ENCODE measurements around the gene SV2A.
A peak's percentile ranks its signal among the peaks of the same experiment; 100 is the strongest.

The SV2A gene

DNA sequence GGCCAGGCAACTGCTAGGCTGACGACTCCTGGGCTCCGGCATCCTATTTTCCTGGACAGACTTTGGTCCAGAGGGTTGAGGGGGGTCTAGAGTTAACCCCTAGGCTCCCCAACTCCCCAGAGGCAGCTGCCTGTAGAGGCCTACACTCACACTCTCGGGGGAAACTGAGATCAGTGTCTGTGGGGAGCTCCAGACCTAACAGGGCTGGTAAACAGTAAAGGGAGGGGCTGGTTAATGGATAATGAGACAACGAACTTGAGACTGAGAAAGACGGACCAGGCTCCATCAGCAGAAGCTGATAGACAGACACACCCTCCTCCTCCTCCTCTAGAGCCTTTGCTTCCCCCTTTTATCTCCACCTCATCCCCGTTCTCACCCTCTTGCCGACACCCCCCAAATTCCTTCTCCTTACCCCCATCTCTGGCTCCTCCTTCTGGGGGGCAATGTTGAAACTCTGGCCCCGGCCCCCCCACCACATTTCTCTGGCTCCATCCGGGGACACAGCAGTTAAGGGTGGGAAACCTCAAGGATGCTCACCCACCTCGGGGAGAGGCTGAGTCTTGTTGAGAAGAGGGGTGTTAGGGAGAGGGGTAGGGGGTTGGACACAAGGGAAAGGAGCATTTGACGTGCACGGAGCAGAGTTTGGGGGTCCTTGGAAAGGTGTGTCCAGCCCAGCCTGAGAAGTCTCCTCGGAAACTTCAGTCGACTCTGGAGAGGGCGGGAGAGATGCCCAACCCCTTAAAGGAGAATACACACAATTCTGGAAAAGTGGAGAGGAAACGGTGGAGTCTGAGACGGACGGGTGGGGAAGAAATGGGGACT is 18.7 kb upstream of the SV2A start, which contains the start of gene MTMR11:
Gene MTMR11, minus strand, starts transcription at position 710 of the 822 bp plus-strand sequence. Its CDS starts 232 bp downstream, at position 478.
- Histone ChIP-seq H3K9ac (ENCODE audit: low read length) (peak within 1 kb of the TSS; percentile 7; the same call in 1 of the 2 replicates), H3K79me2 (ENCODE audit: low read length) (no peaks in the 10 kb centered on the region), H3K4me3 (ENCODE audit: low read length) (peak within 1 kb of the TSS; percentile 49), H2AFZ (ENCODE audit: low read depth, low read length) (peak within 1 kb of the TSS; percentile 37), H4K20me1 (ENCODE audit: insufficient read depth, low read length) (no peaks in the 10 kb centered on the region), H3K9me3 (ENCODE audit: insufficient read depth, low read length) (no peaks in the 10 kb centered on the region), H3K36me3 (replicated peaks; ENCODE audit: low read depth, low read length) (no peaks in the 10 kb centered on the region), H3K4me1 (ENCODE audit: low read length) (peaks cover 28% of the 10 kb centered on the region), H3K27ac (ENCODE audit: low read length) (no peak within 1 kb of the TSS), H3K4me2 (ENCODE audit: low read length) (peak within 1 kb of the TSS; percentile 43), H3K27me3 (ENCODE audit: low read depth, low read length) (no peaks in the 10 kb centered on the region)
- TF ChIP-seq, protein P1, sequence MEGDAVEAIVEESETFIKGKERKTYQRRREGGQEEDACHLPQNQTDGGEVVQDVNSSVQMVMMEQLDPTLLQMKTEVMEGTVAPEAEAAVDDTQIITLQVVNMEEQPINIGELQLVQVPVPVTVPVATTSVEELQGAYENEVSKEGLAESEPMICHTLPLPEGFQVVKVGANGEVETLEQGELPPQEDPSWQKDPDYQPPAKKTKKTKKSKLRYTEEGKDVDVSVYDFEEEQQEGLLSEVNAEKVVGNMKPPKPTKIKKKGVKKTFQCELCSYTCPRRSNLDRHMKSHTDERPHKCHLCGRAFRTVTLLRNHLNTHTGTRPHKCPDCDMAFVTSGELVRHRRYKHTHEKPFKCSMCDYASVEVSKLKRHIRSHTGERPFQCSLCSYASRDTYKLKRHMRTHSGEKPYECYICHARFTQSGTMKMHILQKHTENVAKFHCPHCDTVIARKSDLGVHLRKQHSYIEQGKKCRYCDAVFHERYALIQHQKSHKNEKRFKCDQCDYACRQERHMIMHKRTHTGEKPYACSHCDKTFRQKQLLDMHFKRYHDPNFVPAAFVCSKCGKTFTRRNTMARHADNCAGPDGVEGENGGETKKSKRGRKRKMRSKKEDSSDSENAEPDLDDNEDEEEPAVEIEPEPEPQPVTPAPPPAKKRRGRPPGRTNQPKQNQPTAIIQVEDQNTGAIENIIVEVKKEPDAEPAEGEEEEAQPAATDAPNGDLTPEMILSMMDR (IDR thresholded peaks at IDR 0.05; ENCODE audit: low read depth, low read length): no peak
- TF ChIP-seq EZH2phosphoT487 (IDR thresholded peaks at IDR 0.05; ENCODE audit: low read depth): no peak

DNA sequence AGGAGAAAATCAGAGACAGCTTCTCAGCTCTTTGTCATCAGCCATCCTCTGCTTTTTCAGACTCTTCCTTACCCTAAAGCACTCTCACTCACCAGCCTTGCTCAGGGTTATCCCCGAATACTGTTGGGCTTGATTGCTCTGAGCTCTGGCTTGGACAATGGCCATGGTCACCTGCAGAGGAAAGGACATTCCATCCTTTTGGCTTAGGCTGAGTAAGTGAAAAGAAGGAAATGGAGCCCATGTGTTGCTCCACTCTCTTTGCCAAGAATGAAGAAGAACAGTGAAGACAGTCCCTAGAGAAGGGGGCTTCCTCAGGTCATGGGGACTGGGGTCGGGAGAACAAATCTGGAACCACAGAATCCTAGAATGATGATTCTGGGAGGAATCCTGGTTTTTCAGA is 16.7 kb upstream of the SV2A start:
- Histone ChIP-seq H4K20me1 (ENCODE audit: insufficient read depth, low read length) (no peaks in the 10 kb centered on the region), H2AFZ (ENCODE audit: low read depth, low read length) (no peak overlapping the region), H3K79me2 (ENCODE audit: low read length) (no peaks in the 10 kb centered on the region), H3K27ac (ENCODE audit: low read length) (no peak overlapping the region), H3K9me3 (ENCODE audit: insufficient read depth, low read length) (no peaks in the 10 kb centered on the region), H3K4me2 (ENCODE audit: low read length) (no peak overlapping the region), H3K4me3 (ENCODE audit: low read length) (no peak overlapping the region), H3K36me3 (replicated peaks; ENCODE audit: low read depth, low read length) (no peaks in the 10 kb centered on the region), H3K9ac (ENCODE audit: low read length) (no peak overlapping the region), H3K27me3 (ENCODE audit: low read depth, low read length) (no peaks in the 10 kb centered on the region), H3K4me1 (ENCODE audit: low read length) (peaks cover 30% of the 10 kb centered on the region)
- TF ChIP-seq EZH2phosphoT487 (IDR thresholded peaks at IDR 0.05; ENCODE audit: low read depth): no peak
- TF ChIP-seq, protein P1 (IDR thresholded peaks at IDR 0.05; ENCODE audit: low read depth, low read length): no peak

DNA sequence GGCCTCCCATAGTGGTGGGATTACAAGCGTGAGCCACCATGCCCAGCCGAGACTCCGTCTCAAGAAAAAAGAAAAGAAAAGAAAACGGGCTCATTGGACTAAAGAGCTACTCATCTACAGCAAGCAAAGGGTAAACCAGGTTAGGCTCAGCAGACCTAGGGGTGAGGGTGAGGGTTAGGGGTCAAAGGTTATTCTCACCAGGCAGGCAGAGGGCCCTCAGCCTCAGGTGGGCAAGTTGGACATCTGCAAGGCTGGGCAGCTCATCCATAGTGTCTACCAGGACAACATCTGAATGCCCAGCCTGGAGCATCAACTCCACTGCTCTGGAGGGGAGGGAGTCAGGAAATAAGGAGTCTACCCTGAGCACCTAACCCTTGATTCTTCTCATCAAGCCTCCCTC is 15.6 kb upstream of the SV2A start:
- H3K9me3 ChIP-seq (ENCODE audit: insufficient read depth, low read length): no peaks in the 10 kb centered on the region
- no peak overlapping the region for H3K27ac ChIP-seq (ENCODE audit: low read length)
- no peaks in the 10 kb centered on the region for H3K36me3 ChIP-seq (replicated peaks; ENCODE audit: low read depth, low read length)
- no peak for TF ChIP-seq EZH2phosphoT487 (IDR thresholded peaks at IDR 0.05; ENCODE audit: low read depth)
- TF ChIP-seq, protein P1 (IDR thresholded peaks at IDR 0.05; ENCODE audit: low read depth, low read length): no peak
- H3K4me3 ChIP-seq (ENCODE audit: low read length): no peak overlapping the region
- H2AFZ ChIP-seq (ENCODE audit: low read depth, low read length): no peak overlapping the region
- H3K4me2 ChIP-seq (ENCODE audit: low read length): no peak overlapping the region
- no peaks in the 10 kb centered on the region for H3K27me3 ChIP-seq (ENCODE audit: low read depth, low read length)
- peaks cover 36% of the 10 kb centered on the region for H3K4me1 ChIP-seq (ENCODE audit: low read length)
- no peaks in the 10 kb centered on the region for H4K20me1 ChIP-seq (ENCODE audit: insufficient read depth, low read length)
- no peak overlapping the region for H3K9ac ChIP-seq (ENCODE audit: low read length)
- H3K79me2 ChIP-seq (ENCODE audit: low read length): no peaks in the 10 kb centered on the region

DNA sequence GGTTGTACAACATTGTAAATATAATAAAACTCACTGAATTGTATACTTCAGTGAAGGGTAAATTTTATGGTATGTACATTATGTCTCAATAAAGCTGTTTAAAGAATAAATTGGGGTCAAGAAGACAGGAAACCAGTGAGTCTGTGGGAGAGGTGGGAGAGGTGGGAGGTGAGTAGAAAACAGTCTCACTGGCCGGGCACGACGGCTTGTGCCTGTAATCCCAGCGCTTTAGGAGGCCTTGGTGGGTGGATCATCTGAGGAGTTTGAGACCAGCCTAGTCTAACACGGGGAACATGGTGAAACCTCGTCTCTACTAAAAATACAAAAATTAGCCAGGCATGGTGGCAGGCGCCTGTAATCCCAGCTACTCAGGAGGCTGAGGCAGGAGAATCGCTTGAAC is 14.8 kb upstream of the SV2A start:
- Histone ChIP-seq H4K20me1 (ENCODE audit: insufficient read depth, low read length) (no peaks in the 10 kb centered on the region), H3K27ac (ENCODE audit: low read length) (no peak overlapping the region), H3K4me2 (ENCODE audit: low read length) (no peak overlapping the region), H3K4me3 (ENCODE audit: low read length) (no peak overlapping the region), H3K4me1 (ENCODE audit: low read length) (peaks cover 30% of the 10 kb centered on the region), H3K36me3 (replicated peaks; ENCODE audit: low read depth, low read length) (no peaks in the 10 kb centered on the region), H3K9ac (ENCODE audit: low read length) (no peak overlapping the region), H2AFZ (ENCODE audit: low read depth, low read length) (no peak overlapping the region), H3K27me3 (ENCODE audit: low read depth, low read length) (no peaks in the 10 kb centered on the region), H3K9me3 (ENCODE audit: insufficient read depth, low read length) (no peaks in the 10 kb centered on the region), H3K79me2 (ENCODE audit: low read length) (peaks cover 2% of the 10 kb centered on the region)
- TF ChIP-seq, protein P1 (IDR thresholded peaks at IDR 0.05; ENCODE audit: low read depth, low read length): no peak
- TF ChIP-seq EZH2phosphoT487 (IDR thresholded peaks at IDR 0.05; ENCODE audit: low read depth): no peak
